ENCODE results near the gene MRPL52.

Gene MRPL52

GRCh38 chr14:22882064-22882463 is 52.4 kb downstream of the MRPL52 start:
- no peak for DNase-seq (ENCODE audit: low spot score)

- DNase-seq (ENCODE audit: low spot score) = peak; percentile 61
These were observed 53.0 kb downstream of the MRPL52 start for GRCh38 chr14:22882529-22883172.

- DNase-seq (ENCODE audit: low spot score) = no peak
These were observed 53.7 kb downstream of the MRPL52 start, which contains the start of gene REM2 for GRCh38 chr14:22883173-22883976. REM2 (plus strand) TSS chr14:22883222; CDS start chr14:22883288, 66 bp downstream.

- no peak for DNase-seq (ENCODE audit: low spot score)
These were observed 54.5 kb downstream of the MRPL52 start for GRCh38 chr14:22884076-22884737.
